DOHH2 (cell line): ENCODE data around the gene VSTM2L.

Experiments
- EZH2phosphoT487 ChIP-seq: fragments of 200-600 bp; sonication (generic); IDR thresholded peaks from 2 replicates; pipeline ENCODE4 v1.6.1; 2017; ENCODE audit warnings: borderline replicate concordance, mild to moderate bottlenecking, antibody characterized with exemption, low read length, moderate library complexity, mixed read lengths
- TF ChIP-seq, protein P1 (sequence below): fragments of 200-600 bp; sonication (generic); IDR thresholded peaks from one replicate; pipeline ENCODE4 v1.5.1; 2014; ENCODE audit warnings: antibody characterized with exemption, mild to moderate bottlenecking, low read depth, low read length; ENCODE audit not compliant: poor library complexity, severe bottlenecking

DNA sequence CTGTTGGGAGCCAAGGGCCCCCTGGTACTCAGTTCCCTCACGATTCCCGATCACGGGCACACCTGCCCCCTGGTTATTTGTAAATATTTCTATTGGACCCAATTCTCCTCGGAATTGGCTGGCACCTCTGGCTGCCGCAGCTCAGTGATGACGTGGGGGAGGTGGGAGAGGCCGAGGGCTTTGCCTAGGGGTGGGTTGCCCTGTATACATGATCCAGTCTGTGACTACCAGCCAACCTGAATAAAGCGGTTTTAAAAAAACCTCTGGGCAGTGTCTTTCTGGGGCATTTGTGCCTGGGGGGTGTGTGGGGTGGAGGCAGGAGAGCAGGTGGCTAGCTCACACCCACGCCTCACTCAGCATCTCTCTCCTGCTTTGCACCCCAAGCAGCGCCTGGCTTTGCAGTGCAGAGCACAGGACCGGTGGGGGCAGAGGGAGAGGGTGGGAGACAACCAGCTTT lies 42.2 kb downstream of the VSTM2L start:
- TF ChIP-seq, protein P1, sequence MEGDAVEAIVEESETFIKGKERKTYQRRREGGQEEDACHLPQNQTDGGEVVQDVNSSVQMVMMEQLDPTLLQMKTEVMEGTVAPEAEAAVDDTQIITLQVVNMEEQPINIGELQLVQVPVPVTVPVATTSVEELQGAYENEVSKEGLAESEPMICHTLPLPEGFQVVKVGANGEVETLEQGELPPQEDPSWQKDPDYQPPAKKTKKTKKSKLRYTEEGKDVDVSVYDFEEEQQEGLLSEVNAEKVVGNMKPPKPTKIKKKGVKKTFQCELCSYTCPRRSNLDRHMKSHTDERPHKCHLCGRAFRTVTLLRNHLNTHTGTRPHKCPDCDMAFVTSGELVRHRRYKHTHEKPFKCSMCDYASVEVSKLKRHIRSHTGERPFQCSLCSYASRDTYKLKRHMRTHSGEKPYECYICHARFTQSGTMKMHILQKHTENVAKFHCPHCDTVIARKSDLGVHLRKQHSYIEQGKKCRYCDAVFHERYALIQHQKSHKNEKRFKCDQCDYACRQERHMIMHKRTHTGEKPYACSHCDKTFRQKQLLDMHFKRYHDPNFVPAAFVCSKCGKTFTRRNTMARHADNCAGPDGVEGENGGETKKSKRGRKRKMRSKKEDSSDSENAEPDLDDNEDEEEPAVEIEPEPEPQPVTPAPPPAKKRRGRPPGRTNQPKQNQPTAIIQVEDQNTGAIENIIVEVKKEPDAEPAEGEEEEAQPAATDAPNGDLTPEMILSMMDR: no peak
- no peak for TF ChIP-seq EZH2phosphoT487
